Lower leg skin (tissue), 4 donors: ENCODE data around the gene MVB12B. TPM values are rescaled to one million over a fixed set of nuclear protein-coding genes. Genes with fewer than 3 reads are reported as not detected.

Experiments
- DNase-seq, 2 donors: peaks; one replicate each; pipeline ENCODE4 v3.0.0-alpha.2; 2019; ENCODE audit warnings: low spot score in 2 of 2
- H3K4me3 ChIP-seq: fragments of 200-600 bp; sonication (generic); 2 replicates; pipeline ENCODE4 v1.5.1; 2017; ENCODE audit warnings: mild to moderate bottlenecking, low read depth; ENCODE audit not compliant: poor library complexity, severe bottlenecking
- POLR2A ChIP-seq, 2 donors: fragments of 450-650 bp; IDR thresholded peaks; one replicate each; pipeline ENCODE4 v1.6.1; 2016 to 2017; ENCODE audit warnings: antibody characterized with exemption in 2 of 2, mild to moderate bottlenecking in 1 of 2, moderate library complexity in 1 of 2
- WGBS, 2 donors: methylation state at CpG; one replicate each; pipeline ENCODE4 v1.1.5; 2018; 5-methylcytosine and 5-hydroxymethylcytosine counted together
- intact Hi-C: fragments of 100-400 bp; cut with DNase I; formaldehyde crosslinking; loops from one replicate; pipeline ENCODE4 v1.15.0; 2023; ENCODE audit warnings: low total_unique reads
- total RNA-seq, 4 donors: library from RNA; depleted of rRNA; stranded (reverse); fragments of >200 nt; gene quantifications; one replicate each; pipeline ENCODE4 v1.1.0, GENCODE V29; 2016
- TF ChIP-seq, protein P1 (sequence below), 3 donors: fragments of 450-650 bp; IDR thresholded peaks; one replicate each; pipeline ENCODE4 v1.5.1; 2016; ENCODE audit warnings: antibody characterized with exemption in 3 of 3, mild to moderate bottlenecking in 3 of 3, moderate library complexity in 2 of 3

The MVB12B gene
- total RNA-seq, 4 donors from 2014 or later, result 8.6 to 12.5 (median 10.9) TPM

DNA sequence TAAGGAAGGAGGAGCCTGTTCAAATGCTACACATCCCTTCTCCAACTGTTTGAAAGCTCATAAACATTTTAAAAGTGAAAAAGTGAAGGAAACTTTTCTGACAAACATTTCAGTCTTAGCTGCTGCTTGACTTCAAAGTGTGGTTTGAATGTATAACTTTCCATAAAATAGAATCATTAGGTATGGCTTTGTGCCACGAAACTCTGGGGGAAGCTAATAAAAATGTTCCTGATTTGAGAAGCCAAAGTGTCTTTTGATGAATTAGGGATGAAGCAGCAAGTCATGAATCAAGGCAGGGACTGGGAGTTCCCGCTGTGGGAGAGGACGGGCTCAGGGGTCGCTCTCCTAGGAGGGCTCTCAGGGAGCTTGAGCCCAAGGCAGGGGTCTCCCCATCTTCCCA, 15.3 kb downstream of the MVB12B start:
- TF ChIP-seq, protein P1, sequence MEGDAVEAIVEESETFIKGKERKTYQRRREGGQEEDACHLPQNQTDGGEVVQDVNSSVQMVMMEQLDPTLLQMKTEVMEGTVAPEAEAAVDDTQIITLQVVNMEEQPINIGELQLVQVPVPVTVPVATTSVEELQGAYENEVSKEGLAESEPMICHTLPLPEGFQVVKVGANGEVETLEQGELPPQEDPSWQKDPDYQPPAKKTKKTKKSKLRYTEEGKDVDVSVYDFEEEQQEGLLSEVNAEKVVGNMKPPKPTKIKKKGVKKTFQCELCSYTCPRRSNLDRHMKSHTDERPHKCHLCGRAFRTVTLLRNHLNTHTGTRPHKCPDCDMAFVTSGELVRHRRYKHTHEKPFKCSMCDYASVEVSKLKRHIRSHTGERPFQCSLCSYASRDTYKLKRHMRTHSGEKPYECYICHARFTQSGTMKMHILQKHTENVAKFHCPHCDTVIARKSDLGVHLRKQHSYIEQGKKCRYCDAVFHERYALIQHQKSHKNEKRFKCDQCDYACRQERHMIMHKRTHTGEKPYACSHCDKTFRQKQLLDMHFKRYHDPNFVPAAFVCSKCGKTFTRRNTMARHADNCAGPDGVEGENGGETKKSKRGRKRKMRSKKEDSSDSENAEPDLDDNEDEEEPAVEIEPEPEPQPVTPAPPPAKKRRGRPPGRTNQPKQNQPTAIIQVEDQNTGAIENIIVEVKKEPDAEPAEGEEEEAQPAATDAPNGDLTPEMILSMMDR (IDR thresholded peaks at IDR 0.05), result no peak
- TF ChIP-seq POLR2A (IDR thresholded peaks at IDR 0.05), result no peak
- H3K4me3 ChIP-seq, result no peak overlapping the region
- WGBS, 2 donors, result 87 to 94% methylated on average over 4 of the region's 4 CpGs
- intact Hi-C loops, result no loop called here
- DNase-seq, result no peak

DNA sequence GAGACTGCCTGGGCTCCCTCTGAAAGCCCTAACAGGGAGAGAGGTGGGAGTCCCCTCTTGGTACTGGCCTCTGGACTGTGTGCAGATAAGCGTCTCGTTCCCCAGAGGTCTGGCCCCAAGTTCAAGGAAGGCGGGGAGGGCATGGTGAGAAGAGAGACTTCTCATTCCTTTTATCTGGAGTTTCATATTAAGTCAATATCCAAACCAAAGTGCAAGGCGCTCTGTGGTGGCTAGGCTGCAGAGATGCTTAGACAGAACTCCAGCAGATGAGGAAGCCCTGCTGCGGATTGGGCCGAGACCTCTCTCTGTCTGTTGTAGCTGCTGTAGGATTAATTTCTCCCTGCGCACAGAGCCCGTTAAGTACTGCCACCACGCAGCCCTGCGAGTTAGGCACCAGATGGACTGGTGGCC, 16.0 kb downstream of the MVB12B start:
- no peak for DNase-seq
- WGBS, 2 donors, result 83 to 91% methylated on average over 10 of the region's 10 CpGs
- TF ChIP-seq, protein P1 (IDR thresholded peaks at IDR 0.05), result no peak
- TF ChIP-seq POLR2A (IDR thresholded peaks at IDR 0.05), result no peak
- intact Hi-C loops, result no loop called here
- no peak overlapping the region for H3K4me3 ChIP-seq

GRCh38 chr9:126343271-126343700, 16.7 kb downstream of the MVB12B start:
- intact Hi-C loops, result no loop called here
- DNase-seq, result no peak
- TF ChIP-seq, protein P1 (IDR thresholded peaks at IDR 0.05), result no peak
- no peak for TF ChIP-seq POLR2A (IDR thresholded peaks at IDR 0.05)
- 91 to 96% methylated on average over 6 of the region's 6 CpGs for WGBS, 2 donors
- H3K4me3 ChIP-seq, result no peak overlapping the region

DNA sequence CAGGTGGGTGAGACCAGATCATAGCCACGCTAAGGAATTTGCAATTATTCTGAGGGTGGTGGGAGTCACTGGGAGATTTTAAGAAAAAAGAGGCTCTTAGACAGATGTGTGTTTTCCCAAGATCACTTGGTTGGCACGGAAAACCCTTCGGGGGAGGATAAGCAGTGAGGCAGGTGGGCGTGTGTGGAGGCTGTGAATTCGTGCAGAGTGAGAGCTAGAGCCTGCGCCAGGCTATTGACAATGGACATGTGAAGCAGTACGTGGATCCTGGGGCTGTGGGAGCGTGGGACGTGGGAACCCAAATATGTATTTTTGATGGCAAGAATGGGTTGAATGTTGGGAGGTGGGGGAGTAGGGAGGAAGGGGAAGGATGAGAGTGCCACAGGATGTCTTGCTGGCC, 19.4 kb downstream of the MVB12B start:
- WGBS, 2 donors, result 93 to 96% methylated on average over 9 of the region's 9 CpGs
- TF ChIP-seq, protein P1 (IDR thresholded peaks at IDR 0.05), result no peak
- no peak for TF ChIP-seq POLR2A (IDR thresholded peaks at IDR 0.05)

GRCh38 chr9:126347093-126347492, 20.5 kb downstream of the MVB12B start:
- WGBS, 2 donors, result 58 to 59% methylated on average over 5 of the region's 5 CpGs

More for the DNA sequence above, 19.4 kb downstream of the MVB12B start:
- H3K4me3 ChIP-seq, result no peak overlapping the region
- intact Hi-C loops, result no loop called here
- DNase-seq, result no peak

More at GRCh38 chr9:126347093-126347492, 20.5 kb downstream of the MVB12B start:
- H3K4me3 ChIP-seq, result no peak overlapping the region
- TF ChIP-seq, protein P1 (IDR thresholded peaks at IDR 0.05), result no peak
- intact Hi-C loops, result no loop called here
- peak in 1 of 2 donors; percentile 73 for DNase-seq
